GM12892 (cell line): ENCODE results near the gene CD72.
"Not testable (repeated sequence)": the region's sequence is repeated elsewhere in the genome, so short reads cannot be mapped to it uniquely, and the experiment has no call there.

Source experiments
- DNase-seq: peaks from one replicate; pipeline ENCODE4 v3.0.0; 2011; ENCODE audit not compliant: insufficient read length
- FAIRE-seq: peaks from 2 replicates; lab custom pipeline; 2011; peaks lifted over from hg19 to GRCh38; lab: Jason Lieb, UNC
- POLR2A ChIP-seq: IDR thresholded peaks from 2 replicates; pipeline ENCODE4 v1.6.1; 2011; ENCODE audit warnings: low read depth, low read length, control low read depth
- POLR2AphosphoS5 ChIP-seq: IDR thresholded peaks from 2 replicates; pipeline ENCODE4 v1.6.1; 2011; ENCODE audit warnings: low read depth, low read length, control low read depth
- TAF1 ChIP-seq: IDR thresholded peaks from 2 replicates; pipeline ENCODE4 v1.6.1; 2011; ENCODE audit warnings: low read depth, mild to moderate bottlenecking, control low read depth, low read length, borderline replicate concordance

Gene CD72

DNA sequence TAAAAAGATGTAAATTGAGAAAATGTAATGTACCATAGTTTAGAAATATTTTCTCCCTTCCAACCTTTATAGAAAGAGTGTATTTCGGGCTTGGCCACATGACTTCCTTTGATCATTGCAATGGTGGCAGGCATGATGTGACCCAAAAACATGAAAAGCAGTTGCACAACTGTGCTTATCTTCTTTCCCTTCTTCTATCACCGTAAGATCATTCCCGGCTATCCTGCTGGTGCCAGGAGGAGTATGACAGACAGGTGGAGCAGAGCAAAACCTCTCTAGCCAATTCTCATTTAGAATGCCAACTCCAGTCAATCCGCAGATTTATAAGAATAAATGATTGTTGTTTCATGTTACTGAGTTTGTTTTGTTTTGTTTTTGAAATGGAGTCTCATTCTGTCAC, 23.7 kb downstream of the CD72 start:
- no peak for DNase-seq
- TF ChIP-seq POLR2A, result no peak
- TF ChIP-seq POLR2AphosphoS5, result no peak
- TF ChIP-seq TAF1, result no peak
- FAIRE-seq, result no peak

DNA sequence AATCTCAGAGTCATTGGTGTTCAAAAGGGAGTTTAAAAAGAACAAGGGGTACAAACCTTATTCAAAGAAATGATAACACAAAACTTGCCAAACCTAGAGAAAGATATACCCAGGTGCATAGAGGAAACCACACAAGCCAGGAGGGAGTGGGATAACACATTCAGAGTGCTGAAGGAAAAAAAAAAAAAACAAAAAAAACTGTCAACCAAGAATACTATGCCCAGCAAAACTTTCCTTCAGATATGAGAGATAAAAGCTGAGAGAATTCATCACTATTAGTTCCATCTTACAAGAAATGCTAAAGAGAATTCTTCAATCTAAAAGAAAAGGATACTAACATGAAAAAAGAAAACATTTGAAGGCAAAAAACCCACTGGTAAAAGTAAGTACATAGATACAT, 24.6 kb downstream of the CD72 start:
- FAIRE-seq (no peak), DNase-seq (no peak)
- TF ChIP-seq TAF1, result no peak
- no peak for TF ChIP-seq POLR2AphosphoS5
- no peak for TF ChIP-seq POLR2A

DNA sequence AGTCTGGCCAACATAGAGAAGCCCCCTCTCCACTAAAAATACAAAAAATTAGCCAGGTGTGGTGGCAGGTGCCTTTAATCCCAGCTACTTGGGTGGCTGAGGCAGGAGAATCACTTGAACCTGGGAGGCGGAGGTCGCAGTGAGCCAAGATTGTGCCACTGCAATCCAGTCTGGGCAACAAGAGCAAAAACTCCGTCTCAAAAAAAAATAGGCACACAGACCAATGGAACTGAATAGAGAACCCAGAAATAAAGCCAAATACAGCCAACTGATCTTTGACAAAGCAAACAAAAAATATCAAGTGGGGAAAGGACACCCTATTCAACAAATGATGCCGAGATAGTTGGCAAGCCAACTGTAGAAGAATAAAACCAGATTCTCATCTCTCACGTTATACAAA, 29.7 kb downstream of the CD72 start:
- not testable (repeated sequence) for FAIRE-seq, DNase-seq

DNA sequence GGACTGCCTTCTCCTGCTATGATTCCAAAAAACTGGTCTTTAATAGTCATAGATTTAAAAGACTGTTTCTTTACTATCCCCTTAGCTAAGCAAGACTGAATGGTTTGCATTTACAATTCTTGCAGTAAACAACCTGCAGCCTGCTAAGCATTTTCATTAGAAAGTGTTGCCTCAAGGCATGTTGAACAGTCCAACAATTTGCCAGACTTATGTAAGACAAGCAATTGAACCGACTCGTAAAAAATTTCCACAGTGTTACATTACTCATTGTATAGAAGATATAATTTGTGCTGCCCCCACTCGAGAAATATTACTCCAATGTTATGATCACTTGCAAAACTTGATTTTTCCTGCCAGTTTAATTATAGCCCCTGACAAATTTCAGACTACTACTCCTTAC, 33.5 kb downstream of the CD72 start:
- not testable (repeated sequence) for DNase-seq, FAIRE-seq

DNA sequence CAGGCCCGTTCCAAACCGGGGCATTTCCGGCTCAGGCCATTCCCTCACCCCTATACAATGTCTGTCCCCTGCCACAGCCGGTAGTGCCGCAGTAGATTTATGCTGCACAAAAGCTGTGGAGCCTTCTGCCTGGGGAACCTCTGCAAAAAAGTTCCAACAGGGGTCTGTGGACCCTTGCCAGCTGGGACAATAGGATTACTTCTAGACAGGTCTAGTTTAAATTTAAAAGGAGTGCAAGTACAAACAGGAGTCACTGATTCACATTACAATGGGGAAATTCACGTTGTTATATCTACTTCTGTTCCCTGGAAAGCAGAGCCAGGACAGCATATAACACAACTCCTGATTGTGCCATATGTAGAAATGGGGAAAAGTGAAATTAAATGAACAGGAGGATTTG, 34.7 kb downstream of the CD72 start:
- DNase-seq, FAIRE-seq: not testable (repeated sequence)

DNA sequence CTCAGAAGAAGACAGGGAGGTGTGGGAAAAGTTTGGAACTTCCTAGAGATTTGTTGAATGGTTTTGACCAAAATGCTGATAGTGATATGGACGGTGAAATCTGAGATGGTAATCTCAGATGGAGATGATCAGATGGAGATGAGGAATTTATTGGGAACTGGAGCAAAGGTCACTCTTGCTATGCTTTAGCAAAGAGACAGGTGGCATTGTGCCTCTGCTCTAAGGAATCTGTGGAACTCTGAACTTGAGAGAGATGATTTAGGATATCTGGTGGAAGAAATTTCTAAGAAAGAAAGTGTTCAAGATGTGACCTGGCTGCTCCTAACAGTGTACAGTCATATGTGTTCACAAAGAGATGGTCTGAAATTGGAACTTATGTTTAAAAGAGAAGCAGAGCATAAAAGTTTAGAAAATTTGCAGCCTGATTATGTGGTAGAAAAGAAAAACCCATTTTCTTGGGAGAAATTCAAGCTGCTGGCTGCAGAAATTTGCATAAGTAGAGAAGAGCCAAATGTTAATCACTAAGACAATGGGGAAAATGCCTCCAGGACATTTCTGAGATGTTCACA, 38.5 kb downstream of the CD72 start:
- not testable (repeated sequence) for FAIRE-seq, DNase-seq

DNA sequence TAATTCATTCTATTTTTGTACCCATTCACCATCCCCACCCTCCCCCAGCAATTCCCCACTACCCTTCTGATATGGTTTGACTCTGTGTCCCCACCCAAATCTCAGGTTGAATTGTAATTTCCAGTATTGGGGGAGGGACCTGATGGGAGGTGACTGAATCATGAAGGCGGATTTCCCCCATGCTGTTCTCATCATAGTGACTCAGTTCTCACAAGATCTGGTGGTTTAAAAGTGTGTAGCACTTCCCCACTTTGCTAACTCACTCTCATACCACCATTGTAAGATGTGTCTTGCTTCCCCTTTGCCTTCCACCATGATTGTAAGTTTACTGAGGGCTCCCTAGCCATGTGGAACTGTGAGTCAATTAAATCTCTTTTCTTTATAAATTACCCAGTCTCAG, 39.1 kb downstream of the CD72 start:
- DNase-seq (no peak), FAIRE-seq (peak; percentile 17)
- TF ChIP-seq TAF1 (no peak), POLR2A (no peak), POLR2AphosphoS5 (no peak)

DNA sequence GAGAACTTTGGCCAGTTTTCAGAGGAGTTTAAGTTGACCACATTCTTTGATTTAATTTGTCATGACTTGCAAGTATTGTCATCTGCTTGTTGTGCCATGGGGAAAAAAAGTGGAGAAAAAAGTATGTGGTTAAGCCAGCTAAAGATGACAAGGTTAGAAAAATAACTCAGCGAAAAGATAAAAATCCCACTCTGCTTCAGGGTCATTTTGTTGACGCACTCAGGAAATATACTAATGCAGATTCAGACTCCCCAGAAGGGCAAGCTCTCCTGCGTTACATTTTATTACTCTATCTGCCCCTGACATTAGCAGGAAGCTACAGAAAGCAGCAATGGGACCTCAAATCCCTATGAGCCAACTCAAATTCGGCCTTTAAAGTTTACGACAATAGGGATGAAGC, 40.7 kb downstream of the CD72 start:
- FAIRE-seq, result no peak
- DNase-seq, result no peak
- TF ChIP-seq POLR2AphosphoS5 (no peak), POLR2A (no peak)

DNA sequence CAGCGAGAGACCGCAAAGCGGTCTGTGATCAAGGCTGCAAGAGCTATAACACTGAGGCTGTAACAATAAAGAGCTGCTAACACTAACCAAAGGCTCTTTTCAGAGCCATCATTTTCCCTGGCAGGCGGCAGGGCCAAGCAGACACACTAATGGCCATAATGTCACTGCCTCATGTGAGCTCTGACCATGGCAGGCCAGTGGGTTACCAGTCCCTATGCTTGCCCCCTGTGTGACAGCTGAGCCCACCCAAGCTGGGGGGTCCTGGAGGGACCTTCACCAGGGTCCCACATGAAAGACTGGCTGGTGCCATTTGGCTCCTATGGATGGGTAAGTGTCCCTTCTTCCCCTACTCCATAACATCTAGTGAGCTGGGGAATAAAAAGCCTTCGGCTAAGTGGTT, 42.7 kb downstream of the CD72 start:
- FAIRE-seq (no peak), DNase-seq (no peak)
- no peak for TF ChIP-seq POLR2AphosphoS5
- no peak for TF ChIP-seq TAF1
- TF ChIP-seq POLR2A, result no peak

DNA sequence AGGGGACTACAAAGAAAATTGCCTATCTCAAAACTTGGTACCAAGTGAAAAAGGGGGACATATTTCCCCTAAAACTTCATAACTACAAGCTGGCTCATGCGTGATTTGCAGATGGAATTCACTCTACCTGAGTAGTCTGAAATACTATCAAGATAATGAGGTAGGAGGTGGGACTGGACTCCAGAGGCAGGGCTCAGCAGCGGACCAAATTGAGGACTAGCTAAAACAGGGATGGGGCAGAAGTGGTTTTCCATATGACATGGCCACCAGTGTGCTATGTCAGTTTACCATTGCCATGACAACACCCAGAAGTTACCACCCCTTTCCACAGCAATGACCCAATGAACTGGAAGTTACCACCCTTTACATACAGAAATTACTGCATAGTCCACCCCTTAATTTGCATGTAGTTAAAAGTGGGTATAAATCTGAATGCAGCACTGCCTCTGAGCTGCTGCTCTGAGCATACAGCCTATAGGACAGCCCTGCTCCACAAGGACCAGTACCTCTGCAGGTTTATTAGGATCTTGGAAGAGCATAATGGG, 43.6 kb downstream of the CD72 start:
- no peak for DNase-seq
- FAIRE-seq, result no peak
- TF ChIP-seq POLR2A, result no peak
- TF ChIP-seq TAF1, result no peak
- TF ChIP-seq POLR2AphosphoS5, result no peak

DNA sequence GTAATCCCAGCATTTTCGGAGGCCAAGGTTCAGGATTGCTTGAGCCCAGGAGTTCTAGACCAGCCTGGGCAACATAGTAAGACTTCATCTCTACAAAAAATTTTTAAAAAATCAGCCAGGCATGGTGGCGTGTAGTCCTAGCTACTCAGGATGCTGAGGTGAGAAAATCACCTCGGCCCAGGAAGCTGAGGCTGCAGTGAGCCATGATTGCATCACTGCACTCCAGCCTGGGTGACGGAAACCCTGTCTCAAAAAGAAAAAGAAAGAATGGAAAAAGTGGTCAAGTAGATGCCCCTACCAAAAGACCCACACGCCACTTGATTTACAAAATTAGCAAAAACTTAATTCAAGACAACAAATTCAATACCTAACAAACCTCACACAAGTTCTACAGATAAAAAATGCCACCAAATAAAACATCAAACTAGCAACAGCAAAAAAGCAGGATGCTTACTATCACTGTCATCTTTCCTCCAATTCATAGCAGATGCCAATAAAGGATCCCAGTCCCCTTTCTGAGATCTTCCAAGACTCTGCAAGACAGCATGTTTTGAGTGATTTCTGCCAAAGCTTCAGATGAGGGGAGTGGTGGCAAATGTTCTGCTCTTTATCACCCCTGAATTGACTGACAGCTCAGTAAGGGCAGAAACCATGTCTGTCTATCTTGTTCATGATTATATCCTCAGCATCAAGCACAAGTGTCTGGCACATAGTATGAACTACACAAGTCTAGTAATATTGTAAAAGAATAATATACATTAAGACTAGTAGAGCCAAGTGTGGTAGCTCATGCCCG, 47.3 kb downstream of the CD72 start:
- DNase-seq, result no peak
- TF ChIP-seq TAF1 (no peak), POLR2A (no peak), POLR2AphosphoS5 (no peak)

DNA sequence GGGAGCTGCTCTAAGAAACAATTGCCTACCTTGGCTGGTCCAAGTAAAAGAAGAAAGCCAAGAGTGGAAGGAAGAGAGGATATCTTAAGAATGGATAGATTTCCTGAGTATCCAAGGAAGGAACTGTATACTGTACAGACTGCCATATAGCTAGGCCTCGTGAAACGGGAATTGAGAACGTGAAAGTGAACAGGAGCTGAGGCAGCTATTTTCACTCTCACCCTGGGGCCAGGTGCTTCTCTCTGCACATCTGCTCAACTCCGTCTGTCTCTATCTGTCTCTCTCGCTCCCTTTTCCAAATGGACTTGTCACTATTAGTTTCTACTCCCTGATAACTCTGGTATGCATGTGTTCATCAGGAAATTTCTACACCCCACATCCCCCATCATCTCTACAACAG, 49.0 kb downstream of the CD72 start:
- TF ChIP-seq TAF1 (no peak), POLR2AphosphoS5 (no peak), POLR2A (no peak)
- FAIRE-seq (peak; percentile 64), DNase-seq (no peak)

More for the DNA sequence above, 47.3 kb downstream of the CD72 start:
- peak; percentile 71 for FAIRE-seq

DNA sequence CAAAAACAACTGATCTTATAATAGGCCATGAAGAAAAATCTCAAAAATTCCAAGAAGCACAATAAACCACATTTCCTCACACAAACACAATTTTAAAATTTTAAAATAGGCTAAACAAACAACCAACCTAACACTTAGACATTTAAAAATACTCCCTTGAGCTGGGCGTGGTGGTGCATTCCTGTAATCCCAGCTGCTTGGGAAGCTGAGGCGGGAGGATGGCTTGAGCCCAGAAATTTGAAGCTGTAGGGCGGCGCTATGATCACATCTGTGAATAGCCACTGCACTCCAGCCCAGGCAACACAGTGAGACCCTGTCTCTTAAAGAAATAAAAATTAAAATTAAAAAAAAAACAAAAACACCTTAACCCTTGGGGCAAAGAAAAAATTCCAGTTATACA, 50.0 kb downstream of the CD72 start:
- TF ChIP-seq POLR2AphosphoS5, result no peak
- no peak for TF ChIP-seq POLR2A
- no peak for TF ChIP-seq TAF1
- no peak for DNase-seq
- FAIRE-seq, result no peak
